GM18508 (cell line): ENCODE data around the gene VDR.
A peak's percentile ranks its signal among the peaks of the same experiment; 100 is the strongest.

Experiments used
- ATAC-seq: cut with Tn5 transposase; IDR thresholded peaks from one replicate; pipeline ENCODE4 v1.9.1; 2021; ENCODE audit warnings: moderate number of reproducible peaks; ENCODE audit not compliant: insufficient read depth, unreplicated experiment

VDR gene

GRCh38 chr12:47876440-47876960, 28.3 kb downstream of the VDR start:
- ATAC-seq, result no peak

GRCh38 chr12:47875746-47876439, 28.9 kb downstream of the VDR start:
- no peak for ATAC-seq

GRCh38 chr12:47874316-47874715, 30.5 kb downstream of the VDR start:
- ATAC-seq, result no peak

- peak; percentile 35 for ATAC-seq
Measured at GRCh38 chr12:47870175-47870781, 34.5 kb downstream of the VDR start.

GRCh38 chr12:47868552-47869031, 36.2 kb downstream of the VDR start:
- no peak for ATAC-seq

GRCh38 chr12:47868041-47868440, 36.8 kb downstream of the VDR start:
- no peak for ATAC-seq

- no peak for ATAC-seq
Measured at GRCh38 chr12:47867495-47867941, 37.3 kb downstream of the VDR start.

- no peak for ATAC-seq
Measured at GRCh38 chr12:47864646-47865235, 40.1 kb downstream of the VDR start.

- ATAC-seq, result no peak
Measured at GRCh38 chr12:47863985-47864384, 40.8 kb downstream of the VDR start.

GRCh38 chr12:47863467-47863866, 41.3 kb downstream of the VDR start:
- no peak for ATAC-seq

GRCh38 chr12:47862881-47863280, 41.9 kb downstream of the VDR start:
- ATAC-seq, result no peak

- no peak for ATAC-seq
Measured at GRCh38 chr12:47862167-47862750, 42.5 kb downstream of the VDR start.

GRCh38 chr12:47860873-47861272, 43.9 kb downstream of the VDR start:
- no peak for ATAC-seq

- ATAC-seq, result no peak
Measured at GRCh38 chr12:47860279-47860841, 44.4 kb downstream of the VDR start.

GRCh38 chr12:47858511-47859266, 46.1 kb downstream of the VDR start:
- no peak for ATAC-seq

GRCh38 chr12:47856721-47857575, 47.8 kb downstream of the VDR start:
- no peak for ATAC-seq

- no peak for ATAC-seq
Measured at GRCh38 chr12:47856094-47856493, 48.7 kb downstream of the VDR start.

GRCh38 chr12:47855502-47855901, 49.3 kb downstream of the VDR start:
- no peak for ATAC-seq

GRCh38 chr12:47854531-47854930, 50.3 kb downstream of the VDR start:
- ATAC-seq, result no peak
